ENCODE data around the gene PTPN1.

- TF ChIP-seq GABPA (IDR thresholded peaks at IDR 0.05 in 1 of 2, conservative IDR thresholded peaks at IDR 0.05 in 1 of 2): no peak
- no peak for TF ChIP-seq HNF4G (IDR thresholded peaks at IDR 0.05)
- TF ChIP-seq CTCF (IDR thresholded peaks at IDR 0.05; ENCODE audit: low read depth, low read length, missing input control): no peak
- no peak for TF ChIP-seq ATF3 (IDR thresholded peaks at IDR 0.05)
- no peak for TF ChIP-seq MAX (IDR thresholded peaks at IDR 0.05)
- no peak for TF ChIP-seq EGR1 (IDR thresholded peaks at IDR 0.05; ENCODE audit: low read depth in 2 of 2)
- TF ChIP-seq REST (IDR thresholded peaks at IDR 0.05): no peak
- no peak for TF ChIP-seq JUND (IDR thresholded peaks at IDR 0.05)
- no peak for TF ChIP-seq HNF4A (conservative IDR thresholded peaks at IDR 0.05)
- TF ChIP-seq RAD21 (IDR thresholded peaks at IDR 0.05): no peak
- no peak for TF ChIP-seq YY1 (IDR thresholded peaks at IDR 0.05)
Observed at GRCh38 chr20:50605136-50605535, 95.0 kb downstream of the PTPN1 start.
